Activated naive CD4-positive, alpha-beta T cell treated with anti-CD3 and anti-CD28 coated beads, Interleukin-2, amount 50 U/mL, for 24 hours (primary cell): ENCODE measurements around the gene ANAPC4.

Experiments
- H3K27ac Mint-ChIP-seq: one replicate; pipeline ENCODE4 v1.8.0; 2021; ENCODE audit warnings: mild to moderate bottlenecking, mixed read lengths
- H3K27me3 Mint-ChIP-seq: one replicate; pipeline ENCODE4 v1.8.0; 2021; ENCODE audit warnings: mixed read lengths
- H3K36me3 Mint-ChIP-seq: one replicate; pipeline ENCODE4 v1.8.0; 2021; ENCODE audit warnings: mixed read lengths
- H3K4me1 Mint-ChIP-seq: one replicate; pipeline ENCODE4 v1.8.0; 2021; ENCODE audit warnings: mixed read lengths
- H3K4me3 Mint-ChIP-seq: one replicate; pipeline ENCODE4 v1.8.0; 2021; ENCODE audit warnings: mild to moderate bottlenecking, mixed read lengths
- H3K9me3 Mint-ChIP-seq: one replicate; pipeline ENCODE4 v1.8.0; 2021; ENCODE audit warnings: mixed read lengths

Gene ANAPC4

DNA sequence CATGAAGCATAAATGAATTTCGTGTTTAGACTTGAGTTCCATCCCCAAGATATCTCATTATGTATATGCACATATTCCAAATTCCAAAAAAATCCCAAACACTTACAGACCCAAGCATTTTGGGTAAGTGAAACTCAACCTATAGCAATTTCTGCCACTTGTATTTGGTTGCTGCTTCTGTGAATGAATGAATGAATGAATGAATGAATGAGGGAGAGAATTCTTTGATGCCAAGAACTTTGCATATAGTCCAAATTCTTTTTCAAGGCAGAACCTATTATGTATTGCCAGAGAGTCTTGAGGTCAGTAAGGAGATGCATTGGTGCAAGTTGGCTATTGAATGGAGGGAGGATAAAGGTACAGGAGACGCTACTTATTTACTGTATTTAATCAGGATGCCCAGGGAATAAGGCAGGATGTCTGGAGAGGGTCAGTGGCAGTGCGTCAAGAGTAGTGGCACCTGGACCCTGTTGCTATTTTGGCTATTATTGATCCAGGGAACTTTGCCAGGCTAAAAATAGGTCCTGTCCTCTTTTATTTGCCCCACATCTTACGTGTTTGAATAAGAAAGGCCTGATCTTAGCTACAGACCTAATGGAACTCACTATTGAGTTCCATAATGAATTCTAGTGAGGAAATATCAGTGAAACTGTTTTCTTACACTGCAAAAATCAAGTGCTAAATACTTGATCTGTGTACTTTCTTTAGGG is 33.9 kb downstream of the ANAPC4 start:
- Mint-ChIP-seq H3K36me3 (peaks cover 18% of the 10 kb centered on the region), H3K4me1 (no peaks in the 10 kb centered on the region), H3K27ac (no peak overlapping the region), H3K4me3 (no peak overlapping the region), H3K27me3 (no peaks in the 10 kb centered on the region), H3K9me3 (no peaks in the 10 kb centered on the region)

- Mint-ChIP-seq H3K9me3 (no peaks in the 10 kb centered on the region), H3K36me3 (peaks cover 20% of the 10 kb centered on the region), H3K27ac (peak overlapping the region; percentile 1), H3K27me3 (no peaks in the 10 kb centered on the region), H3K4me3 (no peak overlapping the region), H3K4me1 (no peaks in the 10 kb centered on the region)
Measured at GRCh38 chr4:25413261-25413660, 36.2 kb downstream of the ANAPC4 start.

- peaks cover 16% of the 10 kb centered on the region for H3K36me3 Mint-ChIP-seq
- H3K27me3 Mint-ChIP-seq = no peaks in the 10 kb centered on the region
- no peak overlapping the region for H3K27ac Mint-ChIP-seq
- no peaks in the 10 kb centered on the region for H3K4me1 Mint-ChIP-seq
- H3K9me3 Mint-ChIP-seq = no peaks in the 10 kb centered on the region
- H3K4me3 Mint-ChIP-seq = no peak overlapping the region
Measured at GRCh38 chr4:25417014-25417413, 40.0 kb downstream of the ANAPC4 start.

- no peaks in the 10 kb centered on the region for H3K27me3 Mint-ChIP-seq
- no peak overlapping the region for H3K4me3 Mint-ChIP-seq
- no peak overlapping the region for H3K27ac Mint-ChIP-seq
Measured at GRCh38 chr4:25420931-25421330, 43.9 kb downstream of the ANAPC4 start.

GRCh38 chr4:25421816-25422525 is 44.9 kb downstream of the ANAPC4 start:
- Mint-ChIP-seq H3K27ac (no peak overlapping the region), H3K27me3 (no peaks in the 10 kb centered on the region), H3K36me3 (peaks cover 12% of the 10 kb centered on the region), H3K4me3 (no peak overlapping the region), H3K4me1 (no peaks in the 10 kb centered on the region), H3K9me3 (no peaks in the 10 kb centered on the region)

More at GRCh38 chr4:25420931-25421330, 43.9 kb downstream of the ANAPC4 start:
- H3K9me3 Mint-ChIP-seq = no peaks in the 10 kb centered on the region
- peaks cover 12% of the 10 kb centered on the region for H3K36me3 Mint-ChIP-seq
- H3K4me1 Mint-ChIP-seq = no peaks in the 10 kb centered on the region

DNA sequence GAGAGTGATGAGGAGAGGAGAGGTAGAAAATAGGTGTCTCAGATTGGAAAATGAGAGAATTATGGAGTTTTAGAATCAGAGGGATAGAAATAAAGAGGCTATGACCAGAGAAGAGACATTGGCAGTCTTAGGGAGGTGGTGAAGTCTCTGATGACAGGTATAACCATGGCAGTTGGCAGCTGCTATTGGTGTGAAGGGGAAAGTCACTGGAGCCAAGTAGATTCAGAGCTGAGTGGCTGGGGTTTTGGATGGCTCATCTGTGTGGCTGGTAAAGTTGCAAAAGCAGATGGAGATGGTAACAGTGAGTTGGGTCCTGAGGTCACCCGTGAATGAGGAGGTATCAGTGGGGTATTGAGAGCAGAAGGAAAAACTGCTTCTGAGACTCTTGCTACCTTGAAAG is 46.5 kb downstream of the ANAPC4 start:
- Mint-ChIP-seq H3K27me3 (no peaks in the 10 kb centered on the region), H3K9me3 (no peaks in the 10 kb centered on the region), H3K36me3 (peaks cover 9% of the 10 kb centered on the region), H3K4me1 (no peaks in the 10 kb centered on the region), H3K4me3 (no peak overlapping the region), H3K27ac (no peak overlapping the region)

DNA sequence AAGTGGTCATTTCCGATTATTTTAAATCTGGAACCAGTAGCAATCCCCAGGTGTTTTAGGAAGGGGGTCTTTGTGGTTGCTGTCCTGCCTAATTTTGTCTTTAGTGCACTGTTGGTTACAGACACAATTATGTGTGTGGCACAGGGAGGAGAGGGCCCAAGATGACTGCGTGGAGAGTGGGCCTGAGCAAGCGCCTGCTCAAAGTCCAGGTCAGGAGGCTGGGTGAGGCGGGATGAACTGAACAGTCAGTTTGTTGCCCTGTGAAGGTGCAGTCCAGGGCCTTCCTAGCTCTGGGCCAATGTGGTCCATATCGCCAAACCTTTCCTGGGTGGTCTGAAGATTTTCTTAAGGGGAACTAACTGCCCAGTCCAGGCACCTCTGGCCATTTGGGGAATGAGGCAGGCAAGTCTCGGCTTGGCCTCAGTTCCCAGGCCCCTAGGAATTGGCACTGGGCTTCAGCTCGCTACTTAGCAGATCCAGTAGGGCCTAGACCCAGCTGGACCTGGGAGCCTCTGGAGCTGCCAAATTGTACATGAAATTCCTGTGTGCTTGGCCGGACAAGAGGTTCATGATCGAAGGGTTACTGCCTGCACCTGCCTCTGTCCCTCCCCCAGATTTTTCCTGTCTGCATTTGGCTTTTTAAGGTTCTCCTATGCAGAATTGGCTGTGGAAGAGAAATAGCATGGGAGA is 47.6 kb downstream of the ANAPC4 start:
- Mint-ChIP-seq H3K27ac (no peak overlapping the region), H3K9me3 (no peaks in the 10 kb centered on the region), H3K27me3 (no peaks in the 10 kb centered on the region), H3K4me1 (no peaks in the 10 kb centered on the region), H3K4me3 (no peak overlapping the region), H3K36me3 (peaks cover 9% of the 10 kb centered on the region)

GRCh38 chr4:25425361-25425760 is 48.3 kb downstream of the ANAPC4 start:
- Mint-ChIP-seq H3K4me1 (no peaks in the 10 kb centered on the region), H3K27me3 (no peaks in the 10 kb centered on the region), H3K27ac (no peak overlapping the region)

DNA sequence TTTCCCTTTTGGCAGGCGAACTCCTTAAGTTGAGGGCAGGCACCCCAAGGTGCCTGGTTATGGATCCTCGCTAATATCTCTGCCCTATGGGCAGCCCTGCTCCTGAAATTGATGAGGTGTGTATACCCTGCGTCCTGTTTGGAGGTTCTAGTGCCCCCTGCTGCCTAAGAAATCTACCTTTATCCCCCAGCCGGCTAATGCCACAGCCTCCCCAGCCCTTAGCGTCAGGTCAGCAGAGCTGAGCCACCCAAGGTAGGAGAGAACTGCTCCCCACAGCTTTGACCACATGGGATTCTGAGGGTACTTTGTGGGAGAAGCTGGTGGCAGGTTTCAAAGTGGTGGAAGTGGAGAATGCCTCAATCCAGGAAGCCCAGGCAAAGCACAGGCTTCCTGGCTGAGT is 50.8 kb downstream of the ANAPC4 start:
- Mint-ChIP-seq H3K9me3 (no peaks in the 10 kb centered on the region), H3K27ac (no peak overlapping the region), H3K27me3 (no peaks in the 10 kb centered on the region)

More at GRCh38 chr4:25425361-25425760, 48.3 kb downstream of the ANAPC4 start:
- Mint-ChIP-seq H3K9me3 (no peaks in the 10 kb centered on the region), H3K36me3 (peaks cover 8% of the 10 kb centered on the region), H3K4me3 (no peak overlapping the region)

DNA sequence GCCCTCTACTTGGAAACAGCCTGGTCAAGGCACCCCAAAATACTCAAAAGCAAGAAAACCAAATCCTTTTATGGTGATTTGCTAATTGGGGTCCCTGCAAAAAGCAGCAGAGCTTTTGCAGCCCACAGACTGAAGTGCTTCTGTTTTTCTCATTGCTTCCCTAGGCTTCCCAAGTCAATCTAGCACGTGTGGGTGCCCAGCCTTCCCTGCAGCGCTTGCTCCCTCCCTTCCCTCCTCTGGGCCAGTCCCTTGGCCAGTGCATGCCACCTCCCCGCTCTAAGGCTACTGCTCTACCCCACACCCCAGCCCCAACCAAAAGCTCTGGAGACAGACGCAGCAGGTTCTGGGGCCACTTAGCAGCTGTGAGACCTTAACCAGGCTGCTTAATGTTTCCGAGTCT is 53.6 kb downstream of the ANAPC4 start:
- H3K27me3 Mint-ChIP-seq = no peaks in the 10 kb centered on the region
- H3K4me3 Mint-ChIP-seq = no peak overlapping the region
- H3K36me3 Mint-ChIP-seq = peaks cover 7% of the 10 kb centered on the region
- no peak overlapping the region for H3K27ac Mint-ChIP-seq
- no peaks in the 10 kb centered on the region for H3K4me1 Mint-ChIP-seq
- no peaks in the 10 kb centered on the region for H3K9me3 Mint-ChIP-seq

More for the DNA sequence above, 50.8 kb downstream of the ANAPC4 start:
- no peak overlapping the region for H3K4me3 Mint-ChIP-seq
- H3K36me3 Mint-ChIP-seq = peaks cover 8% of the 10 kb centered on the region
- no peaks in the 10 kb centered on the region for H3K4me1 Mint-ChIP-seq

- no peak overlapping the region for H3K4me3 Mint-ChIP-seq
- H3K27me3 Mint-ChIP-seq = no peaks in the 10 kb centered on the region
- H3K27ac Mint-ChIP-seq = no peak overlapping the region
- H3K36me3 Mint-ChIP-seq = peaks cover 9% of the 10 kb centered on the region
- H3K4me1 Mint-ChIP-seq = no peaks in the 10 kb centered on the region
- peaks cover 5% of the 10 kb centered on the region for H3K9me3 Mint-ChIP-seq
Measured at GRCh38 chr4:25433966-25434827, 57.1 kb downstream of the ANAPC4 start.

DNA sequence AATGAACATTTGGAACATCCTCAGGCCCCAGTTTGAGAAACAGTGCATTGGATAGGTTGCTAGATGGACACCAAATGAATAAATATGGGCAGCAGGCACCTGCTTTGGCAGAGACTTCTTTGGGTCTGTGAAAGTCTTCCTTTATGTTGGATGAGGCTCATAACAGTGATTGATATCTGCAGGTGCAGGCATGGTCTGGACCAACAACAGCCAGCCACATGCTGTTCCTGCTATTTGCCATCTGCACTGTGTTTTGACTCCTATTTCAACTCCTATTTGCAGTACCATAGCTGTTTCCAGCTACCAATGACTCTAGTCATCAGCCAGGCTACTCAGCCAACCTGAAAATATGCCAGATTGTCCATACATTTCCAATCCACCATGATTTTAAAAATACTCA is 60.9 kb downstream of the ANAPC4 start:
- Mint-ChIP-seq H3K4me3 (no peak overlapping the region), H3K27me3 (no peaks in the 10 kb centered on the region), H3K27ac (no peak overlapping the region), H3K36me3 (peaks cover 7% of the 10 kb centered on the region), H3K4me1 (no peaks in the 10 kb centered on the region), H3K9me3 (peaks cover 9% of the 10 kb centered on the region)

- Mint-ChIP-seq H3K4me1 (no peaks in the 10 kb centered on the region), H3K9me3 (peaks cover 9% of the 10 kb centered on the region), H3K27me3 (no peaks in the 10 kb centered on the region), H3K36me3 (peaks cover 5% of the 10 kb centered on the region), H3K4me3 (no peak overlapping the region), H3K27ac (no peak overlapping the region)
Measured at GRCh38 chr4:25439918-25440477, 62.9 kb downstream of the ANAPC4 start.

- H3K27me3 Mint-ChIP-seq = no peaks in the 10 kb centered on the region
- no peak overlapping the region for H3K27ac Mint-ChIP-seq
- H3K36me3 Mint-ChIP-seq = peaks cover 5% of the 10 kb centered on the region
- H3K4me1 Mint-ChIP-seq = no peaks in the 10 kb centered on the region
- peaks cover 9% of the 10 kb centered on the region for H3K9me3 Mint-ChIP-seq
- H3K4me3 Mint-ChIP-seq = no peak overlapping the region
Measured at GRCh38 chr4:25440478-25441030, 63.5 kb downstream of the ANAPC4 start.
